Stimulated activated CD8-positive, alpha-beta memory T cell treated with anti-CD3 and anti-CD28 coated beads, Interleukin-7, amount 100 ng/mL, for 24 hours (primary cell): Measurements from ENCODE around the gene FXR2.
"Not testable (repeated sequence)": the region's sequence is repeated elsewhere in the genome, so short reads cannot be mapped to it uniquely, and the experiment has no call there.

Experiments
- DNase-seq: peaks from one replicate; pipeline ENCODE4 v3.0.0-alpha.2; 2020; ENCODE audit warnings: low read depth

Gene FXR2

GRCh38 chr17:7627250-7628121, 12.8 kb upstream of the FXR2 start, which contains the start of gene SAT2:
Gene SAT2, minus strand, starts transcription at chr17:7627821. Its CDS starts 186 bp downstream, at chr17:7627635.
- peak; percentile 70 for DNase-seq

DNA sequence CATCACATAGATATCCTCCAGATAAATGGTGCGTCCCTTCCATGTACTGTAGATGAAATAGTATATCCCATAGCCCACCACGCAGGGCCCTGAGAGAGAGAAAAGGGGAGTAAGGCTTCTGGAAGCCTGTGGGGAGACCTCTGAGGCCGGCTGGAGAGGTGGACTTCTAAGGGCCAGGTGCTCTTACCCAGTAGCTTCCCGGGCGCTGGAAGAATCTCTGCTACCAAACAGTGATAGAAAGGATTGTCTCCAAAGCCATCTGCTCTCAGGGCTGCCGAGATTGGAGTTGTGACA, 12.2 kb upstream of the FXR2 start:
- DNase-seq, result no peak

- DNase-seq, result no peak
Observed at GRCh38 chr17:7626307-7626706, 11.6 kb upstream of the FXR2 start.

- not testable (repeated sequence) for DNase-seq
Observed at GRCh38 chr17:7625749-7626148, 11.1 kb upstream of the FXR2 start.

GRCh38 chr17:7623661-7624060, 9.0 kb upstream of the FXR2 start:
- DNase-seq, result no peak

- no peak for DNase-seq
Observed at GRCh38 chr17:7620835-7621234, 6.1 kb upstream of the FXR2 start.

DNA sequence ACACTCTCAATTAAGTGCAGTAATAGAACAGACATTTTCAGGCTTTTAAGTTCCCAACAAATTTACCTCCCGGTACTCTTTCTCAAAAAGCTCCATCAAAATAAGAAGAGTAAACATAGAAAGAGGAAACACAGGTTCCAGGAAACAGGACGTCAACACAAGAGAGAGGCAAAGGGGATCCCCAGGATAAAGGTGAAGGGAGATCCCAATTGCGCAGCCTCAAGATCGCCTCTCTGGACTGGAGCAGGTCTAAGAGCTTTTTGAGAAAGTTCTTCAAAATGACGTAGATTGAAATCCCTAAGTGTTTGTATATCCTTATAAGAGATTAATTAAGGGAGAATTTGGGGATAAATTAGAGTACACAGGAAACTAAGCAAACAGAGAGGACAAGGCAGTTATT, 3.9 kb upstream of the FXR2 start:
- DNase-seq, result no peak

GRCh38 chr17:7615265-7615747, 609 bp upstream of the FXR2 start:
- DNase-seq, result no peak

DNA sequence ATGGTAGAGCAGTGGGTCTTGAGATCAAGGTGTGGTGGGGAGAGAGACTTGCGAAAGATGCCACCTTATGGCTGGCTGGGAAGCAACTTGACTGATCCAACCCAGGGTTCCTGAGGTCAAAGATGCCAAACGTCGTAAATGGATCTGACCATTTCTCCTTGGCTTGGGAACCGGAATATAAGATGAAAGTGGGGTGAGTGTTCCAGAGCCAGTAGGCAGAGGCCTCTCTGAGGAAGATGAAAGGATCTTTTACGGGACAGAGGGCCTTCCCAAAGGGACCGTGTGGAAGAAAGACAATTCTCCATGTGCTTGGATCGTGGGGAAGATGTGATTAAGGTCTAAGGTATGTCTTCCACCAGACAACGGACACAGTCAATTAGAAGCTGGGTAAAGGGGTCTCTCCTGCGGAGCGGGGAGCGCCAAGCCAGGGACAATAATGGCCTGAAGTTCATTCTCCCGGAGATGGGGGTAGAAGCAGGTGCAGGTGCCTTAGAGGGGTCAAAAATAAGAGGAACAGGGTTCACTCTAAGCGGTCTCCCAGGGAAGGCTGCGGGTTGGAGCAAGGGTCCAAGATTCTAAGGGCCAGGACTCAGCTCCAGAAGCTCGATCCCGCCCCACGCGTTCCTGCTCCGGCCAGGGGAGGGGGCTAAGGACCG, 800 bp downstream of the FXR2 start:
- DNase-seq, result no peak

DNA sequence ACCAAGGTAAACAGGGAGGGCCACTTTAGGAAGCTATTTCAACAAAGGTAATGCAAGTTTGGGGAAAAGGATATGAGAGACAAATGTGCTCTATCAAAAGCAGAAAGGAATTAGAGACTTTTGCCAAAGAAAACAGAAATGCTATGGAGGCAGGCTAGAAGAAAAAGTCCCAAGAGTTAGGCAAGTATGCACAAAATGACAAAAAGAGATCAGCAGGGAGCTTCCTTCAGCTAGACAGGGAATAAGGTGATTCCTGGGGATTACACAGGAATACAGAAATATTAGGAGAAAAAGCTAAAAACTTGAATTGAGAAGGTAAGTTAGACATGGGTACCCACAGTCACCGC, 2.4 kb downstream of the FXR2 start:
- DNase-seq, result no peak

GRCh38 chr17:7611635-7612293, 2.9 kb downstream of the FXR2 start:
- no peak for DNase-seq

- no peak for DNase-seq
Observed at GRCh38 chr17:7610641-7611040, 4.1 kb downstream of the FXR2 start.

DNA sequence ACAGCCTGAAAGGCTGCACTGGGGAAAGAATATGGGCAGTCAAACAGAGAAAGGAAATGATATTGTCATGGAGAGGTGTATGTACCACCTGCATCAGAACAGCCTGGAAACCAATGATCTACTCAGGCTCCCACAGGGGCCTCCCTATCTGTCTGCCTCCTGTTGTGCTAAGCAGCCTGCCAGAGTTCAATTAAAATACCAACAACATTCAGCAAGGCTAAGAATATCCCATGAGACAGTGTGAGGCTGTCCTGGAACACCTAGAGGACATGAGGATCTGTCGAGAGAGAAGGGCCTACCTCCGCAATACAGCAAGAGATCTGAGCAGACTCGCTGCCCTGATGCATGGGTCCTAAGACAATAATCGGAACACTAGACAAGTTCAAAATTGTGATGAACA, 8.4 kb downstream of the FXR2 start:
- DNase-seq, result no peak

- not testable (repeated sequence) for DNase-seq
Observed at GRCh38 chr17:7597561-7597960, 17.1 kb downstream of the FXR2 start.

DNA sequence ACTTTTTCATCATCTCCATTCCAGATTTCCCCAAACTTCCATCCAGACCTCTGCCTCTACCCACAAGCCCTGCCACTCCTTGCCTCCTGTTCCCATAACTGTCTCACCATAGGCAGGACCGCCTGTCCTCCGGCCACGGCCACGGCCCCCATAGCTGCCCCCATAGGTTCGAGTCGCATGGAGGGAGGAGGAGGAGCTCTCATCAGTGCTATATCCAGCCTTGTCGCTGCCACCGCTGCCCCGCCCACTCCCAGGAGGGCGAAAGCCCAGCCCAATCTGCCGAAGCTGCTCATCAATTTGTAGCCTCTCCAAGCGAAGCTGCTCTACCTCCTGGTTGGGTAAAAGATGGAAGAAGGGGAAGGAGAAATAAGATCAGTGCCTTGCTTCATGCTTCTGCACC, 21.4 kb downstream of the FXR2 start:
- no peak for DNase-seq

DNA sequence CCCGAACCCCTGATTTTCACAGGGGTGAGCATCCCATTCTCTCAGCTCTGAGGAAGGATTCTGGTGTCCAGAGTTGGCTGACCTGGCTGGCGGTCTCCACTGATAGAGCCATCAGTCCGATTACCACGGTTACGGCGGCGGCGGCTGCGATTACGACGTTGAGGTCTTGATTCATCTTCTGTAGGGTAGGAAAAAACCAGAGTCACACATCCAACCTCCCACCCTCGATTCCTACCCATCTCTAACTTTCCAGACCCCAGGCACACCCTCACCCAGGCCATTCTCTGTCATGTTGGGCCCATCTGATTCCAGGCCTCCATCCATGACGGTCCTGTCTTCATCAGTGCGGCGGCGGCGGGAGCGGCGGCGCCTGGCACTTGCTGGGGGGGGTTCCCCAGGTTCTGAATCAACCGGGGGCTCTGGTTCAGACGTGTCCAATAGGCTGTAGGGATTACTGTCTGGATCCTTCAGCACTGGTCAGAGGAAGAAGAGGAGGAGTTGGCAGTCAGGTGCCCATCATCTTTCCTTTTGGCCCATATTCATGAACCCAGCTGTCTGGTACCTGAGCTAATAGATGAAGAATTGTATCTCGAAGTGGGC, 22.2 kb downstream of the FXR2 start:
- DNase-seq, result no peak

DNA sequence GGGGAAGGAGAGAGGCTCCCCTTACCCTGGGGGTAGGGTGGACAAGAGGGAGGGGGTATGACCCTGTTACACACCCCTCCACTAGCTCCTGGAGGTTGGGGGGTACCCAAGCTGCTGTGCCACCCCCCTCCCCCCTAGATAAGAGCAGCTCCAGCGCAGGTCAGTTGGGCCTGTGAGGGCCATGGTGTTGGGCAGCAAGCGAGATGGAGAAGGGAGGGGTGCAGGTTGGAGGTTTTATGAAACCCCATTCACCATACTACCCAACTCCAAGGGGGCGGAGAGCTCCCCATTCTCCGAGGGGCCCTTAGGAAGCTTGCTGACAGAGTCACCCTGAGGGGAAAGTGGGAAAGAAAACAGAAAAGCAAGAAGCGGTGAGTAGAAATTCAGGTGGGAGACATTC, 23.1 kb downstream of the FXR2 start:
- no peak for DNase-seq

- no peak for DNase-seq
Observed at GRCh38 chr17:7590743-7591142, 24.0 kb downstream of the FXR2 start.

- DNase-seq, result no peak
Observed at GRCh38 chr17:7589891-7590691, 24.6 kb downstream of the FXR2 start, which contains the start of gene SOX15. Gene SOX15, minus strand, starts transcription at chr17:7590094. Its CDS starts 418 bp downstream, at chr17:7589676.

- DNase-seq, result no peak
Observed at GRCh38 chr17:7589204-7589868, 25.4 kb downstream of the FXR2 start.

GRCh38 chr17:7588553-7589203, 26.0 kb downstream of the FXR2 start:
- no peak for DNase-seq
